Ovary (tissue), 9 donors: ENCODE results near the gene DTNA. TPM values are rescaled to one million over a fixed set of nuclear protein-coding genes. Genes with fewer than 3 reads are reported as not detected.
A peak's percentile ranks its signal among the peaks of the same experiment; 100 is the strongest.
"Not testable (repeated sequence)": the region's sequence is repeated elsewhere in the genome, so short reads cannot be mapped to it uniquely, and the experiment has no call there.

Experiments
- DNase-seq, 5 donors: peaks; one replicate each; pipeline ENCODE4 v3.0.0-alpha.2; 2019 to 2020
- H3K27ac ChIP-seq, 2 donors: fragments of 200-600 bp; one replicate each; pipeline versions ENCODE4 v1.5.1 to v1.8.0; 2019 to 2022
- H3K27me3 ChIP-seq: fragments of 200-600 bp; one replicate; pipeline ENCODE4 v1.8.0; 2022
- H3K36me3 ChIP-seq: fragments of 200-600 bp; sonication (generic); one replicate; pipeline ENCODE4 v1.5.1; 2019
- H3K4me1 ChIP-seq: one replicate; pipeline ENCODE4 v1.8.1; 2013; ENCODE audit warnings: mild to moderate bottlenecking, moderate library complexity; ENCODE audit not compliant: insufficient read depth
- H3K4me3 ChIP-seq: fragments of 200-600 bp; sonication (generic); one replicate; pipeline ENCODE4 v1.5.1; 2017
- H3K9me3 ChIP-seq, 2 donors: fragments of 200-600 bp in 1 of 2; sonication (generic) in 1 of 2; one replicate each; pipeline versions ENCODE4 v1.5.1 to v1.8.1; 2013 to 2019; ENCODE audit warnings: mild to moderate bottlenecking in 1 of 2, moderate library complexity in 1 of 2
- CTCF ChIP-seq, 3 donors: fragments of 450-650 bp in 2 of 3; fragments of 200-600 bp in 1 of 3; IDR thresholded peaks; one replicate each; pipeline versions ENCODE4 v1.5.1 to v1.8.0; 2016 to 2022; ENCODE audit warnings: antibody characterized with exemption in 3 of 3, mild to moderate bottlenecking in 1 of 3
- EP300 ChIP-seq: sonication (generic); formaldehyde crosslinking; IDR thresholded peaks from one replicate; pipeline ENCODE4 v1.6.1; 2017; ENCODE audit warnings: antibody characterized with exemption
- POLR2A ChIP-seq: fragments of 450-650 bp; IDR thresholded peaks from one replicate; pipeline ENCODE4 v1.6.1; 2017; ENCODE audit warnings: antibody characterized with exemption, mild to moderate bottlenecking, moderate library complexity
- WGBS, 3 donors: extraction: QIAGEN DNeasy Blood & Tissue Kit in 1 of 3; methylation state at CpG; one replicate each; pipeline versions ENCODE4 v1.1.5 to v1.1.7; 2013 to 2017; 5-methylcytosine and 5-hydroxymethylcytosine counted together
- intact Hi-C, 4 donors: fragments of 100-400 bp; cut with DNase I; formaldehyde crosslinking; loops; one replicate each; pipeline versions ENCODE4 v1.11.0 to v1.15.1; 2022 to 2023
- polyA plus RNA-seq, 2 donors: library from polyadenylated mRNA; stranded (reverse); fragments of 200-250 nt in 1 of 2; fragments of 350-450 nt in 1 of 2; fragmentation: Illumina TruSeq in 1 of 2; extraction: RNeasy Lipid Tissue Mini Kit (QIAGEN cat#74804) in 1 of 2; gene quantifications; one replicate each; pipeline ENCODE4 v1.2.3, GENCODE V29; 2013 to 2014
- total RNA-seq, 7 donors: library from RNA; depleted of rRNA in 2 of 7; stranded (reverse); fragments of >200 nt in 2 of 7; fragmentation: NEBNext Ultra II Directional in 3 of 7; extraction: Animal tissue kit (Norgen Biotek cat#: 25700) in 3 of 7; gene quantifications; one replicate each; pipeline versions ENCODE4 v1.1.0 to v1.2.4, GENCODE V29; 2016 to 2023
- donor health status: DM: no; HTN: no; CAD: no; lungs with moderate emphysema.
- donor health status: DM: no; HTN: no; CAD: no.
- donor health status: Bipolar disorder and iron deficiency.
- donor health status: DM: yes; HTN: yes; CAD: no.
- donor health status: DM: no; HTN: no; CAD: no.
- donor health status: DM: yes; HTN: yes; CAD: no.

Gene DTNA
- total and polyA plus RNA-seq, 9 donors, result 4.3 to 34.2 (median 18.4) TPM

GRCh38 chr18:34710934-34711333 lies 836 bp downstream of the DTNA start:
- no peak overlapping the region for H3K27ac ChIP-seq
- peaks cover 6% of the 10 kb centered on the region for H3K4me1 ChIP-seq
- H3K9me3 ChIP-seq, result no peaks in the 10 kb centered on the region
- 3 to 13% (median 7%) methylated on average over 5 of the region's 5 CpGs for WGBS, 3 donors
- no peak for TF ChIP-seq CTCF (IDR thresholded peaks at IDR 0.05)
- TF ChIP-seq POLR2A, result no peak
- no peak for TF ChIP-seq EP300
- no peaks in the 10 kb centered on the region for H3K36me3 ChIP-seq
- peak overlapping the region; percentile 15 for H3K4me3 ChIP-seq
- no peak for DNase-seq
- intact Hi-C loops, result no loop called here
- no peaks in the 10 kb centered on the region for H3K27me3 ChIP-seq

- H3K9me3 ChIP-seq, intact Hi-C loops, H3K36me3 ChIP-seq, DNase-seq, H3K27ac ChIP-seq, H3K27me3 ChIP-seq, H3K4me3 ChIP-seq, H3K4me1 ChIP-seq: not testable (repeated sequence)
- 93 to 96% (median 94%) methylated on average over 14 of the region's 14 CpGs for WGBS, 3 donors
These were observed 6.0 kb downstream of the DTNA start for GRCh38 chr18:34716111-34716510.

- no peak overlapping the region for H3K27ac ChIP-seq
- H3K36me3 ChIP-seq, result no peaks in the 10 kb centered on the region
- TF ChIP-seq EP300, result no peak
- no peak for TF ChIP-seq CTCF (IDR thresholded peaks at IDR 0.05)
- TF ChIP-seq POLR2A, result no peak
- H3K4me3 ChIP-seq, result no peak overlapping the region
- WGBS, 3 donors, result 61 to 85% (median 82%) methylated on average over 1 of the region's 1 CpG
- H3K4me1 ChIP-seq, result no peaks in the 10 kb centered on the region
- DNase-seq, result no peak
- no peaks in the 10 kb centered on the region for H3K9me3 ChIP-seq
- intact Hi-C loops, result no loop called here
- no peaks in the 10 kb centered on the region for H3K27me3 ChIP-seq
These were observed 8.5 kb downstream of the DTNA start for GRCh38 chr18:34718610-34719009.

GRCh38 chr18:34720220-34720619 lies 10.1 kb downstream of the DTNA start:
- no peak for DNase-seq
- Histone ChIP-seq H3K4me3 (no peak overlapping the region), H3K36me3 (no peaks in the 10 kb centered on the region), H3K9me3 (no peaks in the 10 kb centered on the region), H3K27me3 (no peaks in the 10 kb centered on the region), H3K27ac (no peak overlapping the region), H3K4me1 (no peaks in the 10 kb centered on the region)
- WGBS, 3 donors, result 98 to 100% (median 100%) methylated on average over 1 of the region's 1 CpG
- no peak for TF ChIP-seq EP300
- no peak for TF ChIP-seq CTCF (IDR thresholded peaks at IDR 0.05)
- no peak for TF ChIP-seq POLR2A
- intact Hi-C loops, result loop anchor here in 1 of 4 donors (10.0 kb wide), 1 partner anchor 65 kb away; no protein-coding TSS in a partner anchor

- Histone ChIP-seq H3K27ac (no peak overlapping the region), H3K4me3 (no peak overlapping the region), H3K36me3 (no peaks in the 10 kb centered on the region), H3K4me1 (no peaks in the 10 kb centered on the region), H3K9me3 (no peaks in the 10 kb centered on the region), H3K27me3 (no peaks in the 10 kb centered on the region)
- DNase-seq, result no peak
- TF ChIP-seq EP300 (no peak), CTCF (IDR thresholded peaks at IDR 0.05) (no peak), POLR2A (no peak)
- intact Hi-C loops, result loop anchor here in 1 of 4 donors (10.0 kb wide), 1 partner anchor 62 kb away; no protein-coding TSS in a partner anchor
- 73 to 78% (median 75%) methylated on average over 3 of the region's 3 CpGs for WGBS, 3 donors
These were observed 13.0 kb downstream of the DTNA start for GRCh38 chr18:34723143-34723542.

GRCh38 chr18:34725737-34726136 lies 15.6 kb downstream of the DTNA start:
- intact Hi-C loops, result loop anchor here in 1 of 4 donors (10.0 kb wide), 1 partner anchor 59 kb away; no protein-coding TSS in a partner anchor
- 94% methylated on average over 6 of the region's 6 CpGs for WGBS, 3 donors

More at GRCh38 chr18:34725737-34726136, 15.6 kb downstream of the DTNA start:
- H3K9me3 ChIP-seq, H3K4me3 ChIP-seq, DNase-seq, H3K27me3 ChIP-seq, H3K27ac ChIP-seq, H3K4me1 ChIP-seq, H3K36me3 ChIP-seq: not testable (repeated sequence)
